Measurements from ENCODE around the gene ADGRE2. TPM values are rescaled to one million over a fixed set of nuclear protein-coding genes. Genes with fewer than 3 reads are reported as not detected.
A peak's percentile ranks its signal among the peaks of the same experiment; 100 is the strongest.
"Not testable (repeated sequence)": the region's sequence is repeated elsewhere in the genome, so short reads cannot be mapped to it uniquely, and the experiment has no call there.

ADGRE2 gene
- total RNA-seq (2014; rRNA removed; shearing (Covaris generic)), result 3.9 and 6.1 TPM in 2 replicates

DNA sequence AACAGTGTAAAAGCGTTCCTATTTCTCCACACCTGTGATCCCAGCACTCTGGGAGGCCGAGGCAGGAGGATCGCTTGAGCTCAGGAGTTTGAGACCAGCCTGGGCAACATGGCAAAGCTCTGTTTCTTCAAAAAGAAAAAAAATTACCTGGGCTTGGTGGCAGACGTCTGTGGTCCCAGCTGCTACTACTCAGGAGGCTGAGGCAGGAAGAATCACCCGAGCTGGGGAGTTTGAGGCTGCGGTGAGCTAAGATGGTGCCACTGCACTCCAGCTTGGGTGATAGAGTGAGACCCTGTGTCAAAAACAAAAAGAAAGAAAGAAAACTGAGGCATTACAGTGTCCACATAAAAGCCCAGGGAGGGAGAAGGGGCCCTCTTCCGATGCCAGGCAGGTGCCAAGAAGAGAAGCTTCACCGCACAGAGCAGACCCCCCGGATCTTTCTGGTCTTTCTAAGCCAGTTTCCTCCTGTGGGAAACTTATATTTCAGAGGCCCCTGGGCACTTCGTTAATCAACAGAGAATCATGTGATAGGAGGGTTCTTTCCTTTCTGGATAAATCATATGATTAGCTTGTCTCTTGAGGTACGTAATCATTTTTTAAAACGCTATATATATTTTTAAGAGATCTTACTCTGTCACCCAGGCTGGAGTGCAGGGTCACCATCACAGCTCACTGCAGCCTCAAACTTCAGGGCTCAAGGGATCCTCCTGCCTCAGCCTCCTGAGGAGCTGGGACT, at the start of gene ADGRE2:
ADGRE2 (minus strand) TSS at position 451 of the 736 bp plus-strand sequence. CDS start 1,804 bp downstream, outside the sequence.
- not testable (repeated sequence) for DNase-seq (ENCODE audit: low read depth)

DNA sequence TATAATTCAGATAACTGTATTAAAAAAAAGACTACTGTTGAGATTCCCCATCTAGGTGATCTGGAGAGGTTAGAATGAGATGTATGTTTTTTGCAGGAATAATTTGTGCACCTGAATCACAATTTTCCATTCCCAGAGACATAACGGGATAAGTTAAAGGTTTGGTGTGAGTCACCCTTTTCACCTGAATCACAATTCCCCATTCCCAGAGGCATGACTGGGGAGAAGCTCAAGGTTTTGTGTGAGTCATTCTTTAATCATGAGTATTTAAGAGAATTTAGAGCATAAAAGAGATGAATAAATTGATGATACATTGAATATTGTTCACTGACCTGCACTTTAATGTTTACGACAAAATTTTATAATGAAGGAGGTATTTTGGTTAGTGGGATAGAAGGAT, 47.6 kb upstream of the ADGRE2 start:
- DNase-seq (ENCODE audit: low read depth), result no peak

DNA sequence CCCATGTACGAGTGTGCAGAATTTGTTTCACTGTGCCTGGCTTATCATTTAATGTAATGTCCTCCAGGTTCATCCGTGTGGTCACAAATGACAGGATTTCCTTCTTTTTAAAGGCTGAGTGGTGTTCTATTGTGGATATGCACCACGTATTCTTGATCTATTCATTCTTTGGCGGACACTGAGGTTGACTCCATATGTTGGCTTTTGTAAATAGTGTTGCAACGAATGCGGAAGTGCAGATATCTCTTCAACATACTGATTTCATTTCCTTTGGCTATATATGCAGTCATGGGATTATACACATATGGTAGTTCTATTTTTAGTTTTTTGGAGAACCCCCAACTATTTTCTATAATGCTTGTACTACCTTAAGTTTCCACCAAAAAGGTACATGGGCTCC, 43.6 kb upstream of the ADGRE2 start:
- no peak for DNase-seq (ENCODE audit: low read depth)

DNA sequence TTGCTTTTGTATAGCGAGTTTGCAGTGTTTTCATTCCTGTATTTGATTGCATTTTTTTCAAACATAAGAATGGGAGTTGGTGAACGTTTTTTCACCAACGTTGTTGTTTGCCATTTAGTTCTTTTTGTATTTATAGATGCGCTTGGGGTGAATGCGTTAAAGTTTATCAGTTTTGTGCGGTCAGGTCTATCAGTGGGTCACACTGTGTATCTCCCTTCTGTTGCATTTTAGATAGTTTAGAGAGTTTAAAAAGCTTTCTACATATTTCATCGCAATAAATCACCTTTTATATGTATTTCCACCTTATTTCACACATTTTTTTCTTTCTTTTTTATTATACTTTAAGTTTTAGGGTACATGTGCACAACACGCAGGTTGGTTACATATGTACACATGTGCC, 40.2 kb upstream of the ADGRE2 start:
- no peak for DNase-seq (ENCODE audit: low read depth)

DNA sequence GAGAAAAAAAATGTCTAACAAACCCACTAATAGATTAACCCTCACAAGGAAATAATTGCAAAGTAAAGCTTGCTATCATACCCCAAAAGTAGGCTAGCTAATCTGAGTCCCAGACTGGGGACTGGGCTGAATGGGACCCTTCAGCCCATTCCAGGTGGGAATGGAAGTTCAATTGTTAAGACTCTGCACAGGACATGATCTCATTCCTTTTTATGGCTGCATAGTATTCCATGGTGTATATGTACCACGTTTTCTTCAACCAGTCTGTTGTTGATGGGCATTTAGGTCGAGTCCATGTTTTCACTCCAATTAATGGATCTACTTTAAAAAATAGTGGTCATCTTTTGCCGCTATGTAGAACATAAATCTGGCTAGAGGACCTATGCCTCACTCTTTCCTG, 38.7 kb upstream of the ADGRE2 start:
- DNase-seq (ENCODE audit: low read depth), result no peak

DNA sequence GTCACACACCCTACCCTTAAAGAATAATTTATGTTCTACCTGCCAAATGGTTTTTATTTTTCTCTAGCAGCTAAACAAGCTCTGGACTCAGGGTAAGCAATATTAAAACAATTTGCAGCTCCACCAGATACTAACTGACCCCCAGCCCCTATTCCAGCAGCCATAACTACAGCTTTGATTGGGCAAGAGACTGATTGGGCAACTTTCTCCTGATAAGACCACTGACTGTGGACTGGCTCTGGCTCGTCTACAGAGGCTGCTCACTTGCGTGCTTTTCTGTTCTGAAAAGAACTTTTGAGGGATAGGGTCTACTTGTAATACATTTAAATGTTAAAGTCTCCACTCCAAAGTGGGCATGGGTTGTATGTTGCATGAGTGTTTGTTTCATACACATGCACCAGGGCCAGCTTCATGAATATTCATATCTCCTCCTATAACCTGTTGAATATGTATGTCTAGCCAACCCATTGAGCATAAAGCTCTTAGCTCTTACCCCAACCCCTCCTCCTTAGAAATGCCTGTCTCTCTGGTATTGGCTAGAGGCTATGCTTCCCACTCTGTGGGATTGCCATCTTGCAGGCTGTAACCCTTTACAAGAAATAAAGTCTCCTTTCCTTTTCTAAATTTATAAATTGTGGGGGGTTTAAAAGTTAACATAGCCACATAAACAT, 36.8 kb upstream of the ADGRE2 start:
- no peak for DNase-seq (ENCODE audit: low read depth)

DNA sequence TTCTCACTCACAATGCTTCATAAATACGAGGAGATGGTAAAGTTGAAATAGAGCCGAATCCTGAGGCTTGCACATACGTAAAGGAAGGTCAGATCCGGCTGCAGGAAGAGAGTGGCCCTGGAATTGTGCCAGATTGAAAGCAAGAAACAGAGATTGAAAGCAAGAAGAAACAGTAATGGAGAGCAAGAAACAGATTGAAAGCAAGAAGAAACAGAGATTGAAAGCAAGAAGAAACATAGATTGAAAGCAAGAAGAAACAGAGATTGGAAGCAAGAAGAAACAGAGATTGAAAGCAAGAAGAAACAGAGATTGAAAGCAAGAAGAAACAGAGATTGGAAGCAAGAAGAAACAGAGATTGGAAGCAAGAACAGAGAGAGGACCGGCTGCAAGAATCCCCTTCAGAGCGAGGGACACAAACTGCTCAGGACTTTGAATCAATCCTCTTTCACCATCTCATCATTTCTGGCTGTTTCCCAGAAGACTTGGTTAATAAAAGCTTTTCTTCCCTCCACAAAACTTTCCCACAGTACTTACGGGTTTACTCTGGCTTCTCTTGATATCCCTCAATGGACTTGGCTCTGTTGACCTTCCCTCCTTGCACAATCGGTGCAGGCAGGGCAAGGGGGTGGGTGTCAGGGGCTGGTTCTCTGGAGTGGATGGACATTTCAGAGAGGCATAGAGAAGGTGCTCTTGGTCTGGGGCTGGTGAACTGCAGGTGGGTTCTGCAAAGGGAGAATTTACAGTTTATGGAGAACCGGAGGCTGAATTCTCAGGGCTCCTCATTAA, 31.1 kb upstream of the ADGRE2 start:
- no peak for DNase-seq (ENCODE audit: low read depth)

DNA sequence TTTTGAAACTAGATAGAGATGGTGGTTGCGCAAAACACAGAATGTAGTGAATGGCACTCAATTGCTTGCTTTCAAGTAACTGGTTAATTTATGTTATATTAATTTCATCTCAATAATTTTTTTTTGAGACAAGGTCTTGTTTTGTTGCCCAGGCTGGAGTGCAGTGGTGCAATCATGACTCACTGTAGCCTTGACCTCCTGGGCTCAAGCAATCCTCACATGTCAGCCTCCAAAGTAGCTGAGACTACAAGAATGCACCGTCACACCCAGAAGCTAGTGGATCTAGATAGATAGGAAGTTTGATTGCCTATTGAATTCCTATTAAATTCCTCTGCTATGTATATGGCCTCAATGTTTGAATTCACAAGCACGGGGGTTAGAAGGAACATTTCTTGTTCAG, 26.4 kb upstream of the ADGRE2 start:
- no peak for DNase-seq (ENCODE audit: low read depth)

DNA sequence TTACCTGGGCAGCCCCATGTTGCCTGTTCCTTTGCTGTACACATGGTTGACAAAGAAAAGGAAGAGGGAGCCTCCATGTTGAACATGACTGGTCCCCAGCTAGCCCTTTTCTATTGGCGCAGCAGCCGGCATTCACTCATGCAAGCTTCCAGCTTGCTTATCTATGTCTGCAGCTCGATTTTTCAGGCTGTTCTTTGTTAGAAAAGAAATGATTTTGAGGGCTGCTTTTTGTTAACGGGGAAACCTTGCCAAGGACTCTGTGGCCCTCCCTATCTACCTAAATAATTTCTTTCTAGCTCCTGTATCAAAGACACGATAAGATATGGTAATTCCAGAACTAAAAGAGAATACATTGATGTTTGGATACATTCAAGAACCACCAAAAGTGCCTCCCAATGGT, 20.4 kb upstream of the ADGRE2 start:
- DNase-seq (ENCODE audit: low read depth), result no peak

DNA sequence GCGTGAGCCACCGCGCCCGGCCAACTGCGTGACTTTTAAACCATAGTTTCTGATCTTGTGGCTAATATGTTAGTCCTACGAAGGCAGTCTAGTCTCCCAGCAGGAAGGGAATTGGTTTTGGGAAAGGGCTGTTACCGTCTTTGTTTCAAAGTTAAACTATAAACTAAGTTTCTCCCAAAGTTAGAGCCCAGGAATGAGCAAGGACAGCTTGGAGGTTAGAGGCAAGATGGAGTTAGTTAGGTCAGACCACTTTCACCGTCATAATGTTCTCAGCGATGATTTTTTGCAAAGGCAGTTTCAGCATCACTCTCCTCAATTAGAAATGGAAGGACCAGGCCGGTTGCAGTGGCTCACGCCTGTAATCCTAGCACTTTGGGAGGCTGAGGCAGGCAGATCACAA, 17.7 kb upstream of the ADGRE2 start:
- DNase-seq (ENCODE audit: low read depth), result no peak

DNA sequence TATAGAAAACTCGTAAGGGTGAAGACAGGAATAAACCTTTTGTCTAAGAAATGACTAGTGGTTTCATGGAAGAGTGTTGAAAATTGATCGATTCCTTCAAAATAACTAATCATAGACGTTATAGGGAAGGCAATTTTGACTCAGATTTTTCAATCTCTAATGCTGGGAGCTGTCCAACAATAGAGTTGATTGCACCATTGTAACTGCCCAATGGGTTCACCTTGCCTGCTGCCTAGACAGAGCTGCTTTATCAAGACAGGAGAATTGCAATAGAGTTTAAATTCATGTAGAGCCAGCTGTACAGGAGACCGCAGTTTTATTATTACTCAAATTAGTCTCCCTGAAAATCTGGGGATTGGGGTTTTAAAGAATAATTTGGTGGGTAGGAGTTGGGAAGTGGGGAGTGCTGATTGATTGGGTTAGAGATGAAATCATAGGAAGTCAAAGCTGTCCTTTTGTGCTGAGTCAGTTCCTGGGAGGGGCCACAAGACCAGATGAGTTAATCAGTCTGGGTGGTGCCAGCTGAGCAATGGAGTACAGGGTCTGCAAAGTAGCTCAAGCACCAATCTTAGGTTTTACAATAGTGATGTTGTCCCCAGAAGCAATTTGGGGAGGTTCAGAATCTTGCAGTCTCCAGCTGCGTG, 16.8 kb upstream of the ADGRE2 start:
- peak; percentile 53 for DNase-seq (ENCODE audit: low read depth)

DNA sequence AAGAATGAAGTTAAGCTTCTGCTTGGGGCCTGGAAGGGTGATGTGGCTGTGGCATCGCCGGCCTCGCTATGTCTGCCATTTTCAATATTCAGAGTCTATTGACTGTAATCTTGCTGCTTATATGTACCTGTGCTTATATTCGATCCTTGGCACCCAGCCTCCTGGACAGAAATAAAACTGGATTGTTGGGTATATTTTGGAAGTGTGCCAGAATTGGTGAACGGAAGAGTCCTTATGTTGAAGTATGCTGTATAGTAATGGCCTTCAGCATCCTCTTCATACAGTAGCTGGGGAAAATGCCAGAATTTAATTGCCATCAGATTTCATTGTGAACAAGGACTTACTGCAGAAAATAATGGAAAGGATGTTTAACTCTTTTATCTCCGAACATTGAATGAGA, 13.9 kb upstream of the ADGRE2 start:
- not testable (repeated sequence) for DNase-seq (ENCODE audit: low read depth)

DNA sequence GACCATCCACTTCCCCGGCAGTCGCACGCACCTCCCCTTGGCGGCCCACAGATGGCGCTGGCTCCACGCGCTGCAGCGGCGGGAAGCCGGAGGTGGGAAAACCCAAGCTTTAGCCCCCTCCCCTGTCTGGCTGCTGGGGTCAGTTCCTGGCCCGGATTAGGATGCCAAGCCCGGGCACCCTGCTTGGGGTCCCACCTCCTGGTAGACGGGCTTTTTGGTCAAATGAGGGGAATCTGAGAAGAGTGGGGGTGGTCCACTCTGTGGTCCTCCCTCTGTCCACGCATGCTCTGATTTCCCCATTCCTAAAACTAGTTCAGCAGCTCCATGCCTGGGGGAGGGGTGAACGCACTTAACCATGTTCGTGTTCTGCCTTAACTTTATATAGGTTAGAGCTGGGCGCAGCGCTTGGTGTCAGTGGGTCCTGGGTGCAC, 8.1 kb upstream of the ADGRE2 start:
- DNase-seq (ENCODE audit: low read depth), result peak; percentile 41

DNA sequence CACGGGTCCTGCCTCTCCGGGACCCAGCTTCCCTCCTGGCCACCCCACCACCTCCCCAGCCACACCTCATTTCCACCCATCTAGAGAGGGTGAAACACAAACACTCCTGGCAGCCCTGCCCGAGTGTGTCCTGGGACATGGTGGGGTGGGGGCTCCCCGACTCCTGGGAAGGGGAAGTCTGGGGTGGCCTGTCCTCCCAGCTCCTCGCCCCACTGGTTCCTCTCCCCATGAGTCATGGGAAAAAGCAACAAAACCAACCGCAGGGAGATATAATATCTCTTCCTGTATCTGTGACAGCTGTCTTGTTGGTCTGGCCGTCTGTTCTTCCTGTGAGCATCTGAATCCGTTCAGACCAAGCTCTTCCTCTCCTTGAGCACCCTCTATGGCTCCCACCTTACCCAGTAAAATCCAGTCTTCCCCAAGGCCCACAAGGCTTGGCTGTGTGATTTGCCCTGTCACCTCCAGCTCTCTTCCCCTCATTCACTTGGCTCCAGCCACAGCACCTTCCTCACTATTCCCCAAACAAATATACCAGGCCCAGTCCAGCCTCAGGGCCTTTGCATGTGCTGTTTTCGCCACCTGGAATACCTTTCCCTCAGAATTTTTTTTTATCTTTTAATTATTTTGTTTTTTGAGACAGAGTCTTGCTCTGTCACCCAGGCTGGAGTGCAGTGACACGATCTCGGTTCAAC, 6.9 kb upstream of the ADGRE2 start:
- DNase-seq (ENCODE audit: low read depth), result peak; percentile 96

DNA sequence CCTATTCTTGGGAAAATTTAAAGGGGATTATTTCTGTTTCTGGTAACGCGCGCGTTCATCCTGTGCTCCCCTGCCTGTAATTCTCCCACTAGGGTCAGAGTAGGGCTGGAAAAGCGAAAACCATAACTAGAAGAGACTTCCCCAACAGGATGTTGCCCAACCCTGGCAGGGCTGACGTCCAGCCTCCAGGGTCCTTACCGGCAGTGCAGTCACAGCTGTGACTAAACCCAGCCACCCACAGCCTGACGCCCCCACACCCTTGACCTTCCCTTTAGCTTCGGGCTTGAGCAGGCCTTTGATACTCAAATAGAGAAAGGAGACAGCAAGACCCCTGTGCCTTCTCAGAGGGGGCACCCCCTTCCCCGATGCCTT, 6.4 kb upstream of the ADGRE2 start:
- DNase-seq (ENCODE audit: low read depth), result peak; percentile 91

DNA sequence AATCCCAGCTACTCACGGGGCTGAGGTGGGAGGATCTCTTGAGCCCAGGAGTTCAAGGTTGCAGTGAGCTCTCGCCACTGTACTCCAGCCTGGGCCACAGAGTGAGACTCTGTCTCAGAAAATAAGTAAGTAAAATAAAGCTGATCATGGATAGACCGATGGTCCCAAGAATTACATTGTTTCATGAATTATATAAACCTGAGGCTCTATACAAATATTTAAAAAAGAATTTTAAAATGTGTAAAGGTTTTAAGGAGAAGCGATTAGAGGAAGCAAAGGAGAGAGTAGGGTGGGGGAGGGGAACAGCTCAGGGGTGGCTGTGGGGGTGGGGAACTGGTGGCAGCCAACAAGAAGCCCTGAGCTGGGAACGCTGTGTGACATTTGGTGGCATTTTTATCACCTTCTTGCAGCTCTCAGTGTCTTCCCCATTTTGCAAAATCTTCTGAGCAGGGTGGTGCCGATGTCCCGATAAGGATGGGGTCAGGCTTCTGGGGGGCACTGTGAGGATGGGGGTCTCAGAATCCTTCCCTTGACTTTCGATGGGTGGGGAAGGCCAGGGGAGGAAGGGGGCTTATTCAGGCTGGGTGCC, 5.1 kb upstream of the ADGRE2 start:
- DNase-seq (ENCODE audit: low read depth), result not testable (repeated sequence)

DNA sequence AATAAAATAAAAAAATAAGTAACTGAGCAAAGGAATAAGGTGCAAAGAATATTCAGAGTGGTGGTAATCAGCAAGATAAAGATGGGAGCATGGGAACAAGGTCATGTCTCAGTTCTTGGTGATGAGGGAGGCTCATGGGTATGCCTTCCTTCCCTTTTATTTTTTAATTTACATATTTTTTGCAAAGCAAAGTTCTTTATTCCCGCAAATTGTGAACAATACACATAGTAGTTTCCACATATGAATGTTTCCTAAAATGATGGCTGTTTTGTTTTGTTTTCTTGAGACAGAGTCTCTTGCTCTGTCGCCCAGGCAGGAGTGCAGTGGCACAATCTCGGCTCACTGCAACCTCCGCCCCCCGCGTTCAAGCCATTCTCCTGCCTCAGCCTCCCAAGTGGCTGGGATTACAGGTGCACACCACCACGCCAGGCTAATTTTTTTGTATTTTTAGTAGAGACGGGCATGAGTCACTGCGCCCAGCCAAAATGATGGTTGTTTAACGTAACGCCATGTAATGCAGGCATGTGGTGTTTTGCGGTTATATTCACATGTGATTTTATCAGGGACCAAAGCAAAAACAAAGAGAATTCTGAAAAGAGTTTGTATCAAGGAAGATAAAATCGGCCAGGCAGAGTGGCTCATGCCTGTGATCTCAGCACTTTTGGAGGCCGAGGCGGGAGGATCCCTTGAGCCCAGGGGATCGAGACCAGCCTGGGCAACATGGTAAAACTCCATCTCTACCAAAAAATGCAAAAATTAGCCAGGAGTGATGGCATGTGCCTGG, 4.5 kb upstream of the ADGRE2 start:
- peak; percentile 70 for DNase-seq (ENCODE audit: low read depth)

DNA sequence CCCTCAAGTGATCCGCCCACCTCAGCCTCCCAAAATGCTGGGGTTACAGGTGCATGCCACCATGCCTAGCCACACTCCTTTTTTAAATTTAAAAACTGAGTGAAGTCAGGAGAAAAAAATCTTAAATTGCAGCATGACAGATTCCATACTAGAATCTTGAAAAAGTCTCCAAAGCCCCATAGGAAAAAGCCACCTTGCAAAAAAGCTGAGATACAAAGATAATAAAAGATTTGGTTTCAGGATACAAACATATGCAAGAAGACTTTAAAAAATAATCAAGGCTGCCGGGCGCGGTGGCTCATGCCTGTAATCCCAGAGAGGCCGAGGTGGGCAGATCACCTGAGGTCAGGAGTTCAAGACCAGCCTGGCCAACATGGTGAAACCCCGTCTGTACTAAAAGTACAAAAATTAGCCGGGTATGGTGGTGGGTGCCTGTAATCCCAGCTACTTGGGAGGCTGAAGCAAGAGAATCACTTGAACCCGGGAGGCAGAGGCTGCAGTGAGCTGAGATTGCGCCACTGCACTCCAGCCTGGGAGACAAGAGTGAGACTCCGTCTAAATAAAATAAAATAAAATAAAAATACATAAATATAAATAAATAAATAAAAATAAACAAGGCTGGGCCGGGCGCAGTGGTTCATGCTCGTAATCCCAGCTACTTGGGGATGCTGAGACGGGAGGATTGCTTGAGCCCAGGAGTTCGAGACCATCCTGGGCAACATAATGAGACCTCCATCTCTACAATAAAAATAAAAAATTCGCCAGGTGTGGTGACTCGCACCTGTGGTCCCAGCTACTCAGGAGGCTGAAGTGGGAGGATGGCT, 3.6 kb upstream of the ADGRE2 start:
- DNase-seq (ENCODE audit: low read depth), result not testable (repeated sequence)

DNA sequence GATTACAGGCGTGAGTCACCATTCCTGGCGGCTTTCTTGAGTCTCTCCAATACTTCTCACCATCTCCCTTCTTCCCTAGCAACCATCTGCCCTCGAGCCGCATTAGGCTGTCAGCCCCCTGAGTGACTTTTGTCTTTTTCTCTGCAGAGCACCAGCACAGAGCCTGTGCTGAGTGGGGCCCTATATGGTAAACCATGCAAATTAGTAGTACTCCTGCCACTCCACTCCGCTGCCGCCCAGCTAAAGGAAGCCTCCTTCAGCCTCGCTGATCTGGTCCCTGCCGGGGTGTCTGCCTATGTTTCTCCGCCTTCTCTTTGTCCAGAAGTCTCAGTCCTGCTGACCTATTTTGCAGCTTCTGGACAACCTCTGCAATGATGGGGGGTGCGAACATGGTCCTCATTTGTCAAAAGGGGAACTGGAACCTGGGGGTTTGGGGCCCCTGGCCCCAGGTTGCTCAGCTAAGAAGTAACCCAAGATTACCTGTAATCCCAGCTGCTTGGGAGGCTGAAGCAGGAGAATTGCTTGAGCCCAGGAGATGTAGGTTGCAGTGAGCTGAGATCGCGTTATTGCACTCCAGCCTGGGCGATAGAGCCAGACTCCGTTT, 2.4 kb upstream of the ADGRE2 start:
- peak; percentile 35 for DNase-seq (ENCODE audit: low read depth)
